Neural progenitor cell (in vitro differentiated cells): ENCODE results near the gene PRDX2. TPM values are rescaled to one million over a fixed set of nuclear protein-coding genes. Genes with fewer than 3 reads are reported as not detected.
A peak's percentile ranks its signal among the peaks of the same experiment; 100 is the strongest.

ENCODE experiments used
- DNase-seq: peaks from one replicate; pipeline ENCODE4 v3.0.0-alpha.2; 2016; ENCODE audit warnings: low spot score
- H2AFZ ChIP-seq: fragments of 200-600 bp; sonication (generic); replicated peaks from 2 replicates; pipeline ENCODE4 v1.6.1; 2016; ENCODE audit warnings: antibody characterized with exemption
- H3F3A ChIP-seq: fragments of 200-600 bp; sonication (generic); 2 replicates; pipeline ENCODE4 v1.6.1; 2016; ENCODE audit warnings: antibody characterized with exemption, low read depth
- H3K27ac ChIP-seq: fragments of 200-600 bp; sonication (generic); 2 replicates; pipeline ENCODE4 v1.5.1; 2016; ENCODE audit warnings: mild to moderate bottlenecking
- H3K27me3 ChIP-seq: fragments of 200-600 bp; sonication (generic); 2 replicates; pipeline ENCODE4 v1.6.1; 2016; ENCODE audit warnings: mild to moderate bottlenecking, moderate library complexity
- H3K36me3 ChIP-seq: fragments of 200-600 bp; sonication (generic); 2 replicates; pipeline ENCODE4 v1.5.1; 2016
- H3K4me1 ChIP-seq: fragments of 200-600 bp; sonication (generic); 2 replicates; pipeline ENCODE4 v1.6.1; 2016; ENCODE audit warnings: mixed run types
- H3K4me2 ChIP-seq: fragments of 200-600 bp; sonication (generic); 2 replicates; pipeline ENCODE4 v1.6.1; 2016
- H3K4me3 ChIP-seq: fragments of 200-600 bp; sonication (generic); 2 replicates; pipeline ENCODE4 v1.5.1; 2016
- H3K79me2 ChIP-seq: fragments of 200-600 bp; sonication (generic); 2 replicates; pipeline ENCODE4 v1.6.1; 2016; ENCODE audit warnings: low read depth
- H3K9ac ChIP-seq: fragments of 200-600 bp; sonication (generic); 2 replicates; pipeline ENCODE4 v1.6.1; 2016
- H3K9me3 ChIP-seq: fragments of 200-600 bp; sonication (generic); 2 replicates; pipeline ENCODE4 v1.5.1; 2016; ENCODE audit warnings: low read depth
- H4K20me1 ChIP-seq: fragments of 200-600 bp; sonication (generic); 2 replicates; pipeline ENCODE4 v1.6.1; 2016; ENCODE audit warnings: low read depth
- H3K27ac Mint-ChIP-seq: 3 replicates; pipeline ENCODE4 v1.8.0; 2021; ENCODE audit warnings: mixed read lengths
- H3K27me3 Mint-ChIP-seq: 2 replicates; pipeline ENCODE4 v1.8.0; 2022; ENCODE audit warnings: low read depth, mild to moderate bottlenecking, inconsistent platforms, moderate library complexity, mixed read lengths; ENCODE audit not compliant: insufficient read depth
- H3K36me3 Mint-ChIP-seq: 3 replicates; pipeline ENCODE4 v1.8.0; 2021; ENCODE audit warnings: mixed read lengths
- H3K4me1 Mint-ChIP-seq: 3 replicates; pipeline ENCODE4 v1.8.0; 2021; ENCODE audit warnings: mixed read lengths
- H3K4me3 Mint-ChIP-seq: 3 replicates; pipeline ENCODE4 v1.8.0; 2021; ENCODE audit warnings: mild to moderate bottlenecking, moderate library complexity, mixed read lengths
- H3K9me3 Mint-ChIP-seq: 3 replicates; pipeline ENCODE4 v1.8.0; 2020; ENCODE audit warnings: mixed read lengths
- EZH2 ChIP-seq: fragments of 200-600 bp; sonication (generic); IDR thresholded peaks from 2 replicates; pipeline ENCODE4 v1.6.1; 2017; ENCODE audit warnings: antibody characterized with exemption, mild to moderate bottlenecking, moderate library complexity
- EZH2phosphoT487 ChIP-seq: fragments of 200-600 bp; sonication (generic); IDR thresholded peaks from 2 replicates; pipeline ENCODE4 v1.6.1; 2017; ENCODE audit warnings: antibody characterized with exemption
- total RNA-seq: library from RNA; depleted of rRNA; stranded (reverse); fragments of >200 nt; gene quantifications from 2 replicates; pipeline ENCODE4 v1.2.3, GENCODE V29; 2015; ENCODE audit warnings: low replicate concordance
- TF ChIP-seq, protein P1 (sequence below): fragments of 200-600 bp; sonication (generic); IDR thresholded peaks from 2 replicates; pipeline ENCODE4 v1.5.1; 2017; ENCODE audit warnings: antibody characterized with exemption, mild to moderate bottlenecking

Gene PRDX2
- total RNA-seq, 1 donor from 2014 or later: 463 TPM

GRCh38 chr19:12769689-12770088, 31.9 kb downstream of the PRDX2 start:
- peaks cover 7% of the 10 kb centered on the region for H3K27me3 Mint-ChIP-seq
- Histone ChIP-seq H3K4me1 (peaks cover 3% of the 10 kb centered on the region), H3K9ac (no peak overlapping the region), H4K20me1 (no peaks in the 10 kb centered on the region), H3K27ac (no peak overlapping the region), H3K27me3 (peaks cover 9% of the 10 kb centered on the region), H3K4me2 (peak overlapping the region; percentile 57), H2AFZ (no peak overlapping the region), H3K4me3 (peak overlapping the region; percentile 19), H3F3A (peaks cover 29% of the 10 kb centered on the region), H3K79me2 (no peaks in the 10 kb centered on the region), H3K9me3 (no peaks in the 10 kb centered on the region), H3K36me3 (no peaks in the 10 kb centered on the region)
- TF ChIP-seq EZH2: no peak
- TF ChIP-seq, protein P1, sequence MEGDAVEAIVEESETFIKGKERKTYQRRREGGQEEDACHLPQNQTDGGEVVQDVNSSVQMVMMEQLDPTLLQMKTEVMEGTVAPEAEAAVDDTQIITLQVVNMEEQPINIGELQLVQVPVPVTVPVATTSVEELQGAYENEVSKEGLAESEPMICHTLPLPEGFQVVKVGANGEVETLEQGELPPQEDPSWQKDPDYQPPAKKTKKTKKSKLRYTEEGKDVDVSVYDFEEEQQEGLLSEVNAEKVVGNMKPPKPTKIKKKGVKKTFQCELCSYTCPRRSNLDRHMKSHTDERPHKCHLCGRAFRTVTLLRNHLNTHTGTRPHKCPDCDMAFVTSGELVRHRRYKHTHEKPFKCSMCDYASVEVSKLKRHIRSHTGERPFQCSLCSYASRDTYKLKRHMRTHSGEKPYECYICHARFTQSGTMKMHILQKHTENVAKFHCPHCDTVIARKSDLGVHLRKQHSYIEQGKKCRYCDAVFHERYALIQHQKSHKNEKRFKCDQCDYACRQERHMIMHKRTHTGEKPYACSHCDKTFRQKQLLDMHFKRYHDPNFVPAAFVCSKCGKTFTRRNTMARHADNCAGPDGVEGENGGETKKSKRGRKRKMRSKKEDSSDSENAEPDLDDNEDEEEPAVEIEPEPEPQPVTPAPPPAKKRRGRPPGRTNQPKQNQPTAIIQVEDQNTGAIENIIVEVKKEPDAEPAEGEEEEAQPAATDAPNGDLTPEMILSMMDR: no peak
- TF ChIP-seq EZH2phosphoT487: no peak
- peak; percentile 92 for DNase-seq
- H3K27ac Mint-ChIP-seq: no peak overlapping the region
- peaks cover 6% of the 10 kb centered on the region for H3K36me3 Mint-ChIP-seq
- H3K4me1 Mint-ChIP-seq: peaks cover 16% of the 10 kb centered on the region
- no peaks in the 10 kb centered on the region for H3K9me3 Mint-ChIP-seq
- H3K4me3 Mint-ChIP-seq: peak overlapping the region; percentile 76

- Histone ChIP-seq H4K20me1 (no peaks in the 10 kb centered on the region), H3K4me3 (no peak overlapping the region), H3K27me3 (peaks cover 4% of the 10 kb centered on the region), H3K79me2 (no peaks in the 10 kb centered on the region), H3F3A (peaks cover 16% of the 10 kb centered on the region), H3K9ac (no peak overlapping the region), H3K36me3 (no peaks in the 10 kb centered on the region), H3K9me3 (no peaks in the 10 kb centered on the region), H3K4me2 (no peak overlapping the region), H3K4me1 (peaks cover 3% of the 10 kb centered on the region), H2AFZ (no peak overlapping the region), H3K27ac (no peak overlapping the region)
- TF ChIP-seq EZH2phosphoT487 (no peak), EZH2 (no peak)
- TF ChIP-seq, protein P1: no peak
- Mint-ChIP-seq H3K4me3 (no peak overlapping the region), H3K4me1 (peaks cover 14% of the 10 kb centered on the region), H3K9me3 (no peaks in the 10 kb centered on the region), H3K27me3 (peaks cover 7% of the 10 kb centered on the region), H3K27ac (no peak overlapping the region), H3K36me3 (peaks cover 2% of the 10 kb centered on the region)
- no peak for DNase-seq
Observed at GRCh38 chr19:12767666-12768065, 33.9 kb downstream of the PRDX2 start.

GRCh38 chr19:12767150-12767549, 34.5 kb downstream of the PRDX2 start:
- H3K4me3 Mint-ChIP-seq: peak overlapping the region; percentile 30

More at GRCh38 chr19:12767150-12767549, 34.5 kb downstream of the PRDX2 start:
- no peak overlapping the region for H3K27ac Mint-ChIP-seq
- Histone ChIP-seq H3K4me3 (no peak overlapping the region), H3F3A (peaks cover 16% of the 10 kb centered on the region), H3K4me1 (peaks cover 3% of the 10 kb centered on the region), H2AFZ (no peak overlapping the region), H3K79me2 (no peaks in the 10 kb centered on the region), H3K27me3 (peaks cover 4% of the 10 kb centered on the region), H3K27ac (no peak overlapping the region), H3K36me3 (no peaks in the 10 kb centered on the region), H3K9ac (no peak overlapping the region), H3K4me2 (no peak overlapping the region), H4K20me1 (no peaks in the 10 kb centered on the region), H3K9me3 (no peaks in the 10 kb centered on the region)
- peaks cover 2% of the 10 kb centered on the region for H3K36me3 Mint-ChIP-seq
- TF ChIP-seq, protein P1: no peak
- TF ChIP-seq EZH2phosphoT487 (no peak), EZH2 (no peak)
- H3K9me3 Mint-ChIP-seq: no peaks in the 10 kb centered on the region
- DNase-seq: no peak
- H3K27me3 Mint-ChIP-seq: peaks cover 7% of the 10 kb centered on the region
- H3K4me1 Mint-ChIP-seq: peaks cover 14% of the 10 kb centered on the region
